ENCODE results near the gene TPRN.

The TPRN gene

GRCh38 chr9:137232510-137232909 lies 32.0 kb upstream of the TPRN start:
- no peaks in the 10 kb centered on the region for H4K20me1 ChIP-seq (ENCODE audit: insufficient read depth, low read length, poor library complexity, severe bottlenecking)
- peaks cover 2% of the 10 kb centered on the region; the same call in 1 of the 2 replicates for H3K79me2 ChIP-seq (ENCODE audit: insufficient read depth, low read length)
- H3K27me3 ChIP-seq (ENCODE audit: insufficient read depth, low read length, poor library complexity, severe bottlenecking): no peaks in the 10 kb centered on the region
- no peaks in the 10 kb centered on the region for H3K36me3 ChIP-seq (ENCODE audit: insufficient read depth, low read length)
- H3K9me3 ChIP-seq (ENCODE audit: insufficient read depth, low read depth, low read length): no peaks in the 10 kb centered on the region
- no peak overlapping the region for H3K9ac ChIP-seq (ENCODE audit: low read depth, low read length, poor library complexity, severe bottlenecking)
- no peak overlapping the region for H2AFZ ChIP-seq (ENCODE audit: low read length)
- H3K4me3 ChIP-seq (ENCODE audit: low read length, poor library complexity, severe bottlenecking): no peak overlapping the region
- TF ChIP-seq CTCF (conservative IDR thresholded peaks at IDR 0.05; ENCODE audit: low read length): no peak
- TF ChIP-seq EZH2phosphoT487 (IDR thresholded peaks at IDR 0.05; ENCODE audit: borderline replicate concordance): no peak
- H3K9me2 ChIP-seq (replicated peaks; ENCODE audit: low read depth, low read length): no peaks in the 10 kb centered on the region
- H3F3A ChIP-seq (ENCODE audit: low read depth): no peaks in the 10 kb centered on the region
- H3K4me2 ChIP-seq (ENCODE audit: low read depth, low read length, poor library complexity, severe bottlenecking): no peak overlapping the region
- peaks cover 10% of the 10 kb centered on the region for H3K4me1 ChIP-seq (ENCODE audit: insufficient read depth, low read length, poor library complexity, severe bottlenecking)

- no peaks in the 10 kb centered on the region for H3K36me3 ChIP-seq (ENCODE audit: insufficient read depth, low read length)
- no peaks in the 10 kb centered on the region for H3K79me2 ChIP-seq (ENCODE audit: insufficient read depth, low read length)
- H3K27me3 ChIP-seq (ENCODE audit: insufficient read depth, low read length, poor library complexity, severe bottlenecking): no peaks in the 10 kb centered on the region
- H3K4me1 ChIP-seq (ENCODE audit: insufficient read depth, low read length, poor library complexity, severe bottlenecking): peaks cover 6% of the 10 kb centered on the region
- no peak overlapping the region for H3K4me3 ChIP-seq (ENCODE audit: low read length, poor library complexity, severe bottlenecking)
- H4K20me1 ChIP-seq (ENCODE audit: insufficient read depth, low read length, poor library complexity, severe bottlenecking): no peaks in the 10 kb centered on the region
- no peak overlapping the region for H2AFZ ChIP-seq (ENCODE audit: low read length)
- H3K4me2 ChIP-seq (ENCODE audit: low read depth, low read length, poor library complexity, severe bottlenecking): no peak overlapping the region
- H3F3A ChIP-seq (ENCODE audit: low read depth): no peaks in the 10 kb centered on the region
- H3K9me2 ChIP-seq (replicated peaks; ENCODE audit: low read depth, low read length): no peaks in the 10 kb centered on the region
- H3K9me3 ChIP-seq (ENCODE audit: insufficient read depth, low read depth, low read length): no peaks in the 10 kb centered on the region
- H3K9ac ChIP-seq (ENCODE audit: low read depth, low read length, poor library complexity, severe bottlenecking): no peak overlapping the region
- TF ChIP-seq CTCF (conservative IDR thresholded peaks at IDR 0.05; ENCODE audit: low read length): no peak
- TF ChIP-seq EZH2phosphoT487 (IDR thresholded peaks at IDR 0.05; ENCODE audit: borderline replicate concordance): no peak
Measured at GRCh38 chr9:137232101-137232500, 31.6 kb upstream of the TPRN start.

GRCh38 chr9:137231372-137232039 lies 31.0 kb upstream of the TPRN start:
- no peaks in the 10 kb centered on the region for H3K4me1 ChIP-seq (ENCODE audit: insufficient read depth, low read length, poor library complexity, severe bottlenecking)
- H3K4me2 ChIP-seq (ENCODE audit: low read depth, low read length, poor library complexity, severe bottlenecking): no peak overlapping the region
- no peaks in the 10 kb centered on the region for H3K9me2 ChIP-seq (replicated peaks; ENCODE audit: low read depth, low read length)
- H3K9ac ChIP-seq (ENCODE audit: low read depth, low read length, poor library complexity, severe bottlenecking): no peak overlapping the region
- no peaks in the 10 kb centered on the region for H3K9me3 ChIP-seq (ENCODE audit: insufficient read depth, low read depth, low read length)
- H3F3A ChIP-seq (ENCODE audit: low read depth): no peaks in the 10 kb centered on the region
- TF ChIP-seq EZH2phosphoT487 (IDR thresholded peaks at IDR 0.05; ENCODE audit: borderline replicate concordance) (no peak), CTCF (conservative IDR thresholded peaks at IDR 0.05; ENCODE audit: low read length) (no peak)
- no peaks in the 10 kb centered on the region for H3K36me3 ChIP-seq (ENCODE audit: insufficient read depth, low read length)
- H3K4me3 ChIP-seq (ENCODE audit: low read length, poor library complexity, severe bottlenecking): no peak overlapping the region
- no peaks in the 10 kb centered on the region for H3K27me3 ChIP-seq (ENCODE audit: insufficient read depth, low read length, poor library complexity, severe bottlenecking)
- H2AFZ ChIP-seq (ENCODE audit: low read length): no peak overlapping the region
- H4K20me1 ChIP-seq (ENCODE audit: insufficient read depth, low read length, poor library complexity, severe bottlenecking): no peaks in the 10 kb centered on the region
- H3K79me2 ChIP-seq (ENCODE audit: insufficient read depth, low read length): no peaks in the 10 kb centered on the region

Measured in Loucy (cell line).